ENCODE data around the gene SLC22A14.

The SLC22A14 gene

GRCh38 chr3:38365469-38366062, 83.5 kb downstream of the SLC22A14 start:
- H3K36me3 ChIP-seq (ENCODE audit: insufficient read depth, low read length), result peaks cover 48% of the 10 kb centered on the region
- no peaks in the 10 kb centered on the region for H4K20me1 ChIP-seq (ENCODE audit: insufficient read depth, low read length)
- H3K27ac ChIP-seq (ENCODE audit: low read depth, low read length, poor library complexity, severe bottlenecking), result no peak overlapping the region
- no peak overlapping the region for H3K9ac ChIP-seq (ENCODE audit: low read length)
- no peaks in the 10 kb centered on the region for H3K79me2 ChIP-seq (ENCODE audit: insufficient read depth, low read length)
- no peak overlapping the region for H3K4me2 ChIP-seq (ENCODE audit: low read length)
- H3K9me3 ChIP-seq (ENCODE audit: low read length), result no peaks in the 10 kb centered on the region
- H3K9me2 ChIP-seq (ENCODE audit: low read depth, low read length), result no peaks in the 10 kb centered on the region
- H2AFZ ChIP-seq (ENCODE audit: low read length), result no peak overlapping the region
- no peak overlapping the region for H3K4me3 ChIP-seq (ENCODE audit: low read depth, low read length, poor library complexity, severe bottlenecking)
- no peaks in the 10 kb centered on the region for H3K4me1 ChIP-seq (ENCODE audit: insufficient read depth, low read length, severe bottlenecking)
- TF ChIP-seq CTCF (IDR thresholded peaks at IDR 0.05; ENCODE audit: low read length), result no peak
- TF ChIP-seq EZH2 (IDR thresholded peaks at IDR 0.05; ENCODE audit: borderline replicate concordance, low read length), result no peak
- no peaks in the 10 kb centered on the region for H3F3A ChIP-seq (ENCODE audit: insufficient read depth, low read length)
- no peaks in the 10 kb centered on the region for H3K27me3 ChIP-seq (ENCODE audit: insufficient read depth, low read length)

GRCh38 chr3:38366082-38366481, 84.0 kb downstream of the SLC22A14 start:
- Histone ChIP-seq H3K4me2 (ENCODE audit: low read length) (no peak overlapping the region), H3K9me3 (ENCODE audit: low read length) (no peaks in the 10 kb centered on the region), H3K79me2 (ENCODE audit: insufficient read depth, low read length) (no peaks in the 10 kb centered on the region), H3K9ac (ENCODE audit: low read length) (no peak overlapping the region), H3F3A (ENCODE audit: insufficient read depth, low read length) (no peaks in the 10 kb centered on the region), H3K27me3 (ENCODE audit: insufficient read depth, low read length) (no peaks in the 10 kb centered on the region), H3K4me3 (ENCODE audit: low read depth, low read length, poor library complexity, severe bottlenecking) (no peak overlapping the region), H3K4me1 (ENCODE audit: insufficient read depth, low read length, severe bottlenecking) (no peaks in the 10 kb centered on the region), H3K9me2 (ENCODE audit: low read depth, low read length) (no peaks in the 10 kb centered on the region), H3K36me3 (ENCODE audit: insufficient read depth, low read length) (peaks cover 49% of the 10 kb centered on the region), H2AFZ (ENCODE audit: low read length) (no peak overlapping the region), H4K20me1 (ENCODE audit: insufficient read depth, low read length) (no peaks in the 10 kb centered on the region), H3K27ac (ENCODE audit: low read depth, low read length, poor library complexity, severe bottlenecking) (no peak overlapping the region)
- TF ChIP-seq EZH2 (IDR thresholded peaks at IDR 0.05; ENCODE audit: borderline replicate concordance, low read length) (no peak), CTCF (IDR thresholded peaks at IDR 0.05; ENCODE audit: low read length) (no peak)

- H3K4me3 ChIP-seq (ENCODE audit: low read depth, low read length, poor library complexity, severe bottlenecking), result no peak overlapping the region
- no peak for TF ChIP-seq CTCF (IDR thresholded peaks at IDR 0.05; ENCODE audit: low read length)
- TF ChIP-seq EZH2 (IDR thresholded peaks at IDR 0.05; ENCODE audit: borderline replicate concordance, low read length), result no peak
- H3K79me2 ChIP-seq (ENCODE audit: insufficient read depth, low read length), result no peaks in the 10 kb centered on the region
- no peaks in the 10 kb centered on the region for H4K20me1 ChIP-seq (ENCODE audit: insufficient read depth, low read length)
- H3K9me3 ChIP-seq (ENCODE audit: low read length), result no peaks in the 10 kb centered on the region
- no peaks in the 10 kb centered on the region for H3K9me2 ChIP-seq (ENCODE audit: low read depth, low read length)
- H3K36me3 ChIP-seq (ENCODE audit: insufficient read depth, low read length), result peaks cover 56% of the 10 kb centered on the region
- no peak overlapping the region for H3K27ac ChIP-seq (ENCODE audit: low read depth, low read length, poor library complexity, severe bottlenecking)
- no peak overlapping the region for H3K4me2 ChIP-seq (ENCODE audit: low read length)
- H3K27me3 ChIP-seq (ENCODE audit: insufficient read depth, low read length), result no peaks in the 10 kb centered on the region
- H3F3A ChIP-seq (ENCODE audit: insufficient read depth, low read length), result no peaks in the 10 kb centered on the region
- H3K9ac ChIP-seq (ENCODE audit: low read length), result no peak overlapping the region
- no peak overlapping the region for H2AFZ ChIP-seq (ENCODE audit: low read length)
- no peaks in the 10 kb centered on the region for H3K4me1 ChIP-seq (ENCODE audit: insufficient read depth, low read length, severe bottlenecking)
These were observed 85.7 kb downstream of the SLC22A14 start for GRCh38 chr3:38367779-38368178.

Data from OCI-LY1 (cell line).